Cardiac muscle cell (in vitro differentiated cells and primary cell): Measurements from ENCODE around the gene RGS9BP. TPM values are rescaled to one million over a fixed set of nuclear protein-coding genes. Genes with fewer than 3 reads are reported as not detected.
"Not testable (repeated sequence)": the region's sequence is repeated elsewhere in the genome, so short reads cannot be mapped to it uniquely, and the experiment has no call there.

Experiments used
- DNase-seq, 2 donors: peaks; one replicate each; pipeline versions ENCODE4 v3.0.0 to v3.0.0-alpha.2; 2010 to 2017; ENCODE audit warnings: low read depth in 1 of 2, low spot score in 1 of 2
- H3K27ac ChIP-seq: fragments of 200-600 bp; sonication (generic); 2 replicates; pipeline ENCODE4 v1.5.1; 2016
- H3K27me3 ChIP-seq: fragments of 200-600 bp; sonication (generic); 2 replicates; pipeline ENCODE4 v1.6.0; 2016; ENCODE audit warnings: control low read depth
- H3K36me3 ChIP-seq: fragments of 200-600 bp; sonication (generic); 2 replicates; pipeline ENCODE4 v1.5.1; 2016; ENCODE audit warnings: control low read depth
- H3K4me1 ChIP-seq: fragments of 200-600 bp; sonication (generic); 2 replicates; pipeline ENCODE4 v1.8.1; 2017; ENCODE audit warnings: low read depth, mild to moderate bottlenecking, mixed run types
- H3K4me3 ChIP-seq: fragments of 200-600 bp; sonication (generic); 2 replicates; pipeline ENCODE4 v1.5.1; 2016; ENCODE audit warnings: mild to moderate bottlenecking
- H3K9me3 ChIP-seq: fragments of 200-600 bp; sonication (generic); 2 replicates; pipeline ENCODE4 v1.5.1; 2017; ENCODE audit warnings: low read depth, mild to moderate bottlenecking, control low read depth
- CTCF ChIP-seq: IDR thresholded peaks from 2 replicates; pipeline ENCODE4 v1.5.1; 2012; ENCODE audit warnings: low read depth, mild to moderate bottlenecking, low read length
- polyA plus RNA-seq: library from polyadenylated mRNA; unstranded; fragments of >200 nt; fragmentation: Nextera tagmentation; extraction: Ambion mirVana; gene quantifications from 2 replicates; pipeline ENCODE4 v1.2.1, GENCODE V29; 2016
- total RNA-seq: library from RNA; depleted of rRNA; stranded (reverse); fragments of >200 nt; gene quantifications from 2 replicates; pipeline ENCODE4 v1.2.3, GENCODE V29; 2016

The RGS9BP gene
- total and polyA plus RNA-seq, 2 experiments from 2014 or later = 1.0 TPM; not detected in 1

GRCh38 chr19:32649751-32650150, 25.9 kb upstream of the RGS9BP start:
- TF ChIP-seq CTCF = no peak
- H3K27me3 ChIP-seq = no peaks in the 10 kb centered on the region
- H3K36me3 ChIP-seq = peaks cover 4% of the 10 kb centered on the region
- H3K9me3 ChIP-seq = no peaks in the 10 kb centered on the region
- no peak overlapping the region for H3K4me3 ChIP-seq
- H3K4me1 ChIP-seq = no peaks in the 10 kb centered on the region
- H3K27ac ChIP-seq = no peak overlapping the region
- no peak for DNase-seq

GRCh38 chr19:32650671-32651070, 25.0 kb upstream of the RGS9BP start:
- no peak overlapping the region for H3K27ac ChIP-seq
- H3K4me3 ChIP-seq = no peak overlapping the region
- peaks cover 4% of the 10 kb centered on the region for H3K36me3 ChIP-seq
- H3K9me3 ChIP-seq = no peaks in the 10 kb centered on the region
- no peak for DNase-seq
- H3K27me3 ChIP-seq = no peaks in the 10 kb centered on the region
- no peak for TF ChIP-seq CTCF
- H3K4me1 ChIP-seq = no peaks in the 10 kb centered on the region

DNA sequence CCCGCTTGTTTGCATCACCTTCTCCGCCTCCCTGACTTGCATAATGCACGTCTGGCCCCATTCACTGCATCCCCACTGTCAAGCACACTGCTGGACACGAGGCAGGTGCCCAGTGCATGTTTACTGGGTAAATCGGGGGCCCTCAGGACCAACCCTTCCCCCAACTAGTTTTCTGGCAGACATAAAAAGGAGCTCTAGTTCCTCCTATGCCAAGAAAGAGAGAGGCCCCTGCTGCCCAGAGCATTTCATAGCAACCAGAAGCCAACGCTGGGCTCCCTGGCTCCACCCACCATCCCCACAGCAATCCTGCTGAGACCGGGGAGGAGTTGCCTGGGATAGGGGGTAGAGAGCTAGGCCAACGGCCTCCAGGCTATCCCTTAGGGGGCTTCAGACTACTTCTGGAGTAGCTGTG, 23.9 kb upstream of the RGS9BP start:
- Histone ChIP-seq H3K27me3 (no peaks in the 10 kb centered on the region), H3K27ac (no peak overlapping the region)
- TF ChIP-seq CTCF = peak; percentile 13

DNA sequence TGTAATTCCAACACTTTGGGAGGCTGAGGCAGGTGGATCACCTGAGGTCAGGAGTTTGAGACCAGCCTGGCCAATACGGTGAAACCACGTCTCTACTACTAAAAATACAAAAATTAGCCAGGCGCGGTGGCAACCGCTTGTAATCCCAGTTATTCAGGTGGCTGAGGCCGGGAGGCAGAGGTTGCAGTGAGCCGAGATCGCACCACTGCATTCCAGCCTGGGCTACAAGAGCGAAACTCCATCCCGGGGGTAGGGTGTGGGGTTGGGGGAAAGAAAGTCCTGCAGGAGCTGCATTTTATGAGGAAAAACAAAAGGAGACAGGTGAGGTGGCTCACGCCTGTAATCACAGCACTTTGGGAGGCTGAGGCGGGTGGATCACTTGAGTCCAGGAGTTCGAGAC, 23.3 kb upstream of the RGS9BP start:
- DNase-seq, H3K27me3 ChIP-seq, H3K36me3 ChIP-seq, H3K27ac ChIP-seq, H3K9me3 ChIP-seq, H3K4me3 ChIP-seq, H3K4me1 ChIP-seq: not testable (repeated sequence)

More for the DNA sequence above, 23.9 kb upstream of the RGS9BP start:
- H3K9me3 ChIP-seq = no peaks in the 10 kb centered on the region
- H3K4me1 ChIP-seq = no peaks in the 10 kb centered on the region
- no peak overlapping the region for H3K4me3 ChIP-seq
- peaks cover 7% of the 10 kb centered on the region for H3K36me3 ChIP-seq
- peak; percentile 34 to 70 for DNase-seq

- H3K4me3 ChIP-seq = no peak overlapping the region
- no peak overlapping the region for H3K27ac ChIP-seq
- no peaks in the 10 kb centered on the region for H3K9me3 ChIP-seq
- H3K4me1 ChIP-seq = no peaks in the 10 kb centered on the region
- DNase-seq = peak; percentile 6 to 83
- no peak for TF ChIP-seq CTCF
- no peaks in the 10 kb centered on the region for H3K27me3 ChIP-seq
- H3K36me3 ChIP-seq = peaks cover 7% of the 10 kb centered on the region
Measured at GRCh38 chr19:32652894-32653598, 22.6 kb upstream of the RGS9BP start.

GRCh38 chr19:32653599-32653915, 22.1 kb upstream of the RGS9BP start:
- Histone ChIP-seq H3K27ac (no peak overlapping the region), H3K4me1 (no peaks in the 10 kb centered on the region), H3K36me3 (peaks cover 3% of the 10 kb centered on the region), H3K9me3 (no peaks in the 10 kb centered on the region), H3K4me3 (no peak overlapping the region), H3K27me3 (no peaks in the 10 kb centered on the region)
- no peak for DNase-seq
- no peak for TF ChIP-seq CTCF

DNA sequence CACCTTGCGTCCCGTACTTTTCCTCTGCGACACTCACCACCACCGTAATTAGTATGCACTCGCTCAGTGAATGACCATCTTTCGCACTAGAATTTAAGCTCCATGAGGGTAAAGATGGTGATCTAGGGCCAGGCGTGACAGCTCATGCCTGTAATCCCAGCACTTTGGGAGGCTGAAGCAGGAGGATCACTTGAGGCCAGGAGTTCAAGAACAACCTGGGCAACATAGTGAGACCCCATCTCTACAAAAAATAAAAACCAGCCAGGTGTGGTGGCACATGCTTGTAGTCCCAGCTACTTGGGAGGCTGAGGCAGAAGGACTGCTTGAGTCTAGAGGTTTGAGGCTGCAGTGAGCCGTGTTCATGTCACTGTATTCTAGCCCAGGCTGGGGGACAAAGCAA, 19.3 kb upstream of the RGS9BP start:
- H3K36me3 ChIP-seq, H3K4me1 ChIP-seq, H3K4me3 ChIP-seq, H3K9me3 ChIP-seq, H3K27me3 ChIP-seq, DNase-seq, H3K27ac ChIP-seq: not testable (repeated sequence)
